ENCODE results near the gene ALOX12.

DNA sequence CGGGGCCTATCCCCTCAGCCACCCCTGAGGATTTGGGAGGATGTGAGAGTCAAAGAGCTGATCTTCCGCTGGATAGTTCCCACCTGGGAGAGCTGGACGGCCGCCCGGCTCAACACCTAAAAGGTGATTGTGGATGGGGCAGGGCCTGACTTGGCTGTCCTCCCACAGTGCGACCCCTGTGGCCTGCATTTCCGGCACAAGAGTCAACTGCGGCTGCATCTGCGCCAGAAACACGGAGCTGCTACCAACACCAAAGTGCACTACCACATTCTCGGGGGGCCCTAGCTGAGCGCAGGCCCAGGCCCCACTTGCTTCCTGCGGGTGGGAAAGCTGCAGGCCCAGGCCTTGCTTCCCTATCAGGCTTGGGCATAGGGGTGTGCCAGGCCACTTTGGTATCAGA lies 31.5 kb downstream of the ALOX12 start:
- TF ChIP-seq, protein P1, sequence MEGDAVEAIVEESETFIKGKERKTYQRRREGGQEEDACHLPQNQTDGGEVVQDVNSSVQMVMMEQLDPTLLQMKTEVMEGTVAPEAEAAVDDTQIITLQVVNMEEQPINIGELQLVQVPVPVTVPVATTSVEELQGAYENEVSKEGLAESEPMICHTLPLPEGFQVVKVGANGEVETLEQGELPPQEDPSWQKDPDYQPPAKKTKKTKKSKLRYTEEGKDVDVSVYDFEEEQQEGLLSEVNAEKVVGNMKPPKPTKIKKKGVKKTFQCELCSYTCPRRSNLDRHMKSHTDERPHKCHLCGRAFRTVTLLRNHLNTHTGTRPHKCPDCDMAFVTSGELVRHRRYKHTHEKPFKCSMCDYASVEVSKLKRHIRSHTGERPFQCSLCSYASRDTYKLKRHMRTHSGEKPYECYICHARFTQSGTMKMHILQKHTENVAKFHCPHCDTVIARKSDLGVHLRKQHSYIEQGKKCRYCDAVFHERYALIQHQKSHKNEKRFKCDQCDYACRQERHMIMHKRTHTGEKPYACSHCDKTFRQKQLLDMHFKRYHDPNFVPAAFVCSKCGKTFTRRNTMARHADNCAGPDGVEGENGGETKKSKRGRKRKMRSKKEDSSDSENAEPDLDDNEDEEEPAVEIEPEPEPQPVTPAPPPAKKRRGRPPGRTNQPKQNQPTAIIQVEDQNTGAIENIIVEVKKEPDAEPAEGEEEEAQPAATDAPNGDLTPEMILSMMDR (IDR thresholded peaks at IDR 0.05; ENCODE audit: low read depth, low read length, missing input control) = no peak
- TF ChIP-seq FOXA1 (IDR thresholded peaks at IDR 0.05) = no peak
- TF ChIP-seq YY1 (IDR thresholded peaks at IDR 0.05) = no peak
- TF ChIP-seq, protein P2, sequence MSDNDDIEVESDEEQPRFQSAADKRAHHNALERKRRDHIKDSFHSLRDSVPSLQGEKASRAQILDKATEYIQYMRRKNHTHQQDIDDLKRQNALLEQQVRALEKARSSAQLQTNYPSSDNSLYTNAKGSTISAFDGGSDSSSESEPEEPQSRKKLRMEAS (IDR thresholded peaks at IDR 0.05) = no peak
- TF ChIP-seq, protein P3, sequence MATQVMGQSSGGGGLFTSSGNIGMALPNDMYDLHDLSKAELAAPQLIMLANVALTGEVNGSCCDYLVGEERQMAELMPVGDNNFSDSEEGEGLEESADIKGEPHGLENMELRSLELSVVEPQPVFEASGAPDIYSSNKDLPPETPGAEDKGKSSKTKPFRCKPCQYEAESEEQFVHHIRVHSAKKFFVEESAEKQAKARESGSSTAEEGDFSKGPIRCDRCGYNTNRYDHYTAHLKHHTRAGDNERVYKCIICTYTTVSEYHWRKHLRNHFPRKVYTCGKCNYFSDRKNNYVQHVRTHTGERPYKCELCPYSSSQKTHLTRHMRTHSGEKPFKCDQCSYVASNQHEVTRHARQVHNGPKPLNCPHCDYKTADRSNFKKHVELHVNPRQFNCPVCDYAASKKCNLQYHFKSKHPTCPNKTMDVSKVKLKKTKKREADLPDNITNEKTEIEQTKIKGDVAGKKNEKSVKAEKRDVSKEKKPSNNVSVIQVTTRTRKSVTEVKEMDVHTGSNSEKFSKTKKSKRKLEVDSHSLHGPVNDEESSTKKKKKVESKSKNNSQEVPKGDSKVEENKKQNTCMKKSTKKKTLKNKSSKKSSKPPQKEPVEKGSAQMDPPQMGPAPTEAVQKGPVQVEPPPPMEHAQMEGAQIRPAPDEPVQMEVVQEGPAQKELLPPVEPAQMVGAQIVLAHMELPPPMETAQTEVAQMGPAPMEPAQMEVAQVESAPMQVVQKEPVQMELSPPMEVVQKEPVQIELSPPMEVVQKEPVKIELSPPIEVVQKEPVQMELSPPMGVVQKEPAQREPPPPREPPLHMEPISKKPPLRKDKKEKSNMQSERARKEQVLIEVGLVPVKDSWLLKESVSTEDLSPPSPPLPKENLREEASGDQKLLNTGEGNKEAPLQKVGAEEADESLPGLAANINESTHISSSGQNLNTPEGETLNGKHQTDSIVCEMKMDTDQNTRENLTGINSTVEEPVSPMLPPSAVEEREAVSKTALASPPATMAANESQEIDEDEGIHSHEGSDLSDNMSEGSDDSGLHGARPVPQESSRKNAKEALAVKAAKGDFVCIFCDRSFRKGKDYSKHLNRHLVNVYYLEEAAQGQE (IDR thresholded peaks at IDR 0.05) = no peak
- TF ChIP-seq RXRA (IDR thresholded peaks at IDR 0.05) = no peak
- no peak for TF ChIP-seq RAD21 (IDR thresholded peaks at IDR 0.05)

All from liver (tissue), 3 donors.